Epithelial cell of esophagus (primary cell): ENCODE results near the gene DCTPP1.
"Not testable (repeated sequence)": the region's sequence is repeated elsewhere in the genome, so short reads cannot be mapped to it uniquely, and the experiment has no call there.

Experiments
- DNase-seq: peaks from one replicate; pipeline ENCODE4 v3.0.0; 2010; ENCODE audit warnings: low read depth
- H3K4me3 ChIP-seq: 2 replicates; pipeline ENCODE4 v1.5.1; 2011; ENCODE audit warnings: mild to moderate bottlenecking, low read length, control low read depth
- TF ChIP-seq, protein P1 (sequence below): IDR thresholded peaks from 2 replicates; pipeline ENCODE4 v1.5.1; 2011; ENCODE audit warnings: low read depth, mild to moderate bottlenecking, low read length, control low read depth, inconsistent platforms; ENCODE audit not compliant: insufficient read depth; ENCODE audit errors: missing control alignments

DCTPP1 gene

DNA sequence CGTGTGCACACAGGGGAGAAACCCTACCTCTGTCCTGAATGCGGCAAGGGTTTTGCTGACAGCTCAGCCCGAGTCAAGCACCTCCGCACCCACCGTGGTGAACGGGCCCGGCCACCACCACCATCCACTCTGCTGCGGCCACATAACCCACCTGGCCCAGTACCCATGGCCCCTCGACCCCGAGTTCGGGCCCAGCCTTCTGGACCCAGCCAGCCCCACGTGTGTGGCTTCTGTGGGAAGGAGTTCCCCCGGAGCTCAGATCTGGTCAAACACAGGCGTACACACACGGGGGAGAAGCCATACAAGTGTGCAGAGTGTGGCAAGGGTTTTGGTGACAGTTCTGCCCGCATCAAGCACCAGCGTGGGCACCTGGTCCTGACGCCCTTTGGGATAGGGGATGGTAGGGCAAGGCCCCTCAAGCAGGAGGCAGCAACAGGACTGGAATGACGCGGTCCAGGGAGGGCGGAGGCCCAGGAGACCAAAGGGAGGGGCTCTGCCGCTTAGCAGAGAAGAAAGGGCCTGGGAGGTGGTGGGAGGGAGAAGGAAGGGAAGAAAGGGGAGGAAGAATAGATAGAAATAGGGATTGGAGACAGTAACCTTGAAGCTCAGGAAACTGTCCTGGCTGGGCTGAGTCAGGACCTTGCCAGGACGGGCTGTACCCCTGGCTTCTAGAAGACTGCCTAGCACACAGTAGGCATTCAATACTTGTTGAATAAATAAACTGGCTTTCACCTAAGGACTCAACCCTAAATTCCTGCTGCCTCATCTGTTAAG lies 31.0 kb downstream of the DCTPP1 start:
- DNase-seq = no peak
- no peak overlapping the region for H3K4me3 ChIP-seq
- TF ChIP-seq, protein P1, sequence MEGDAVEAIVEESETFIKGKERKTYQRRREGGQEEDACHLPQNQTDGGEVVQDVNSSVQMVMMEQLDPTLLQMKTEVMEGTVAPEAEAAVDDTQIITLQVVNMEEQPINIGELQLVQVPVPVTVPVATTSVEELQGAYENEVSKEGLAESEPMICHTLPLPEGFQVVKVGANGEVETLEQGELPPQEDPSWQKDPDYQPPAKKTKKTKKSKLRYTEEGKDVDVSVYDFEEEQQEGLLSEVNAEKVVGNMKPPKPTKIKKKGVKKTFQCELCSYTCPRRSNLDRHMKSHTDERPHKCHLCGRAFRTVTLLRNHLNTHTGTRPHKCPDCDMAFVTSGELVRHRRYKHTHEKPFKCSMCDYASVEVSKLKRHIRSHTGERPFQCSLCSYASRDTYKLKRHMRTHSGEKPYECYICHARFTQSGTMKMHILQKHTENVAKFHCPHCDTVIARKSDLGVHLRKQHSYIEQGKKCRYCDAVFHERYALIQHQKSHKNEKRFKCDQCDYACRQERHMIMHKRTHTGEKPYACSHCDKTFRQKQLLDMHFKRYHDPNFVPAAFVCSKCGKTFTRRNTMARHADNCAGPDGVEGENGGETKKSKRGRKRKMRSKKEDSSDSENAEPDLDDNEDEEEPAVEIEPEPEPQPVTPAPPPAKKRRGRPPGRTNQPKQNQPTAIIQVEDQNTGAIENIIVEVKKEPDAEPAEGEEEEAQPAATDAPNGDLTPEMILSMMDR = no peak

DNA sequence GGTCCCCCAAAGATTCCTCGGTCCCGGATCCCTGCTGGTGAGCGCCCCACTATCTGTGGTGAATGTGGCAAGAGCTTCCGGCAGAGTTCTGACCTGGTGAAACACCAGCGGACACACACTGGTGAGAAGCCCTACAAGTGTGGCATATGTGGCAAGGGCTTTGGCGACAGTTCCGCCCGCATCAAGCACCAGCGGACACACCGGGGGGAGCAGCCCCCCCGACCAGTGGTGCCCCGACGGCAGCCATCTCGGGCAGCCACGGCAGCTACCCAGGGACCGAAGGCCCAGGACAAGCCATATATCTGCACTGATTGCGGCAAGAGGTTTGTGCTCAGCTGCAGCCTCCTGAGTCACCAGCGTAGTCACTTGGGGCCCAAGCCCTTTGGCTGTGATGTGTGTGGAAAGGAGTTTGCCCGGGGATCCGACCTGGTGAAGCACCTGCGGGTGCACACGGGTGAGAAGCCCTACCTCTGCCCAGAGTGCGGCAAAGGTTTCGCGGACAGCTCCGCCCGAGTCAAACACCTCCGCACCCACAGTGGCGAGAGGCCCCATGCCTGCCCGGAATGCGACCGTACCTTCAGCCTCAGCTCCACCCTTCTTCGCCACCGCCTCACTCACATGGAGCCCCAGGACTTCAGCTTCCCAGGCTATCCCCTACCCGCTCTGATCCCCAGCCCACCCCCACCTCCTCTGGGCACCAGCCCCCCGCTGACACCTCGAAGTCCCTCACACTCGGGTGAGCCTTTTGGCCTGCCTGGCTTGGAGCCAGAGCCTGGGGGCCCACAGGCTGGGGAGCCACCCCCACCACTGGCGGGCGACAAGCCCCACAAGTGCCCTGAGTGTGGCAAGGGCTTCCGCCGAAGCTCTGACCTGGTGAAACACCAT lies 31.8 kb downstream of the DCTPP1 start:
- no peak overlapping the region for H3K4me3 ChIP-seq
- TF ChIP-seq, protein P1 = no peak
- no peak for DNase-seq

DNA sequence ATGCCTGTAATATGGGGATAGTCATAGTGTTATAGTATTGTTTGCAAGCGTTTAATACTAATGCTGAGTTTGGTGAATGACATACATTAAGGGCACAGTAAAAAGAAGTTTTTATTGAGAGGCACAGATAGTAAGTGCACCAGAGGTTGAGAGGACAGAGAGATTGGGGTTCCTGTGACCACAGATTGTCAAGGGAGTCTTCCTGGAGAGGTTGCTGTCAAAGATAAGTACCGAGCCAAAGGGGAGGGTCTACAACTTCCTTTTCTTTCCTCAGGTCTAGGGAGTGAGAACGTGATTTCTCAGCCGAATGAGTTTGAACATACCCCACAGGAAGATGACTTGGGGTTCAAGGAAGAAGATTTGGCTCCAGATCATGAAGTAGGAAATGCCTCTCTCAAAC lies 32.8 kb downstream of the DCTPP1 start:
- no peak overlapping the region for H3K4me3 ChIP-seq
- TF ChIP-seq, protein P1 = no peak
- DNase-seq = no peak

DNA sequence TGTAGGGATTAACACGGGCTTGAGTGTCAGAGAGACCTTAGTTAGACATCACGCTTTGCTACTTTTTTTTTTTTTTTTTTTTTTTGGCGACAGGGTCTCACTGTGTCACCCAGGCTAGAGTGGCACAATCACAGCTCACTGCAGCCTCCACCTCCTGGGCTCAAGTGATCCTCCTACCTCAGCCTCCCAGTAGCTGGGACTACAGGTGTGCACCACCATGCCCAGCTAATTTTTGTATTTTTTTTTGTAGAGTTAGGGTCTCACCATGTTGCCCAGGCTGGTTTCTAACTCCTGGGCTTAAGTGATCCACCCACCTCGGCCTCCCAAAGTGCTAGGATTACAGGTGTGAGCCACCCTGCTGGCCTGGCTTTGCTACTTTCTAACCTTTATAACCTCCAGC lies 33.2 kb downstream of the DCTPP1 start:
- H3K4me3 ChIP-seq = peak overlapping the region; percentile 67
- not testable (repeated sequence) for DNase-seq

DNA sequence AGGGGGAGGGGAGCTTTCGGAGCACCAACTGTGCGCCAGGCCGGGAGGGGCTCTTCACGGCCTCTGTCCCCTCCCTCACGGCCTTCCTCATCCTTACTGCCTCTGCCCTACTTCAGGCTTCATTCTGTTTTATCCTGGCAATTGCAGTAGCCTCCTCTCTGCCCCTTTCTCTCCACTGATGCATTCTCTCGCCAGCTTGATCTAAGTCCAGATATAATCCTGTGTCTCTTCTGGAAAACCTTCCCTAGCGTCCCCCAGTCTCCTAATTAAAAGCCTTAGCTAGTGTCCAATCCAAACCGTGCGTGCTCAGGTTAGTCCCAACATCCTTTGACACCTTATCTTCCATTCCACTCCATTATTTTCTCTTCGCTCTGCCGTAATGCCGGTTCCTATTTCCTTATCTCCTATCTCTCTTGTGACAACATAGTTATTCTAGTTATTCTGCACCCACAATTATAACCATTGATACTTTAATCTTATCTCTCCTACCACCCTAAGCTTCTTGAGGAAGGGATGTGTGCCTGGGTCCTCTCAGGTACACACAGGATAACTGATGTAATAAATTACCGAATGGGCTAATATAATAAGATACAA lies 33.7 kb downstream of the DCTPP1 start:
- TF ChIP-seq, protein P1 = no peak
- peak overlapping the region; percentile 67 for H3K4me3 ChIP-seq
- no peak for DNase-seq

DNA sequence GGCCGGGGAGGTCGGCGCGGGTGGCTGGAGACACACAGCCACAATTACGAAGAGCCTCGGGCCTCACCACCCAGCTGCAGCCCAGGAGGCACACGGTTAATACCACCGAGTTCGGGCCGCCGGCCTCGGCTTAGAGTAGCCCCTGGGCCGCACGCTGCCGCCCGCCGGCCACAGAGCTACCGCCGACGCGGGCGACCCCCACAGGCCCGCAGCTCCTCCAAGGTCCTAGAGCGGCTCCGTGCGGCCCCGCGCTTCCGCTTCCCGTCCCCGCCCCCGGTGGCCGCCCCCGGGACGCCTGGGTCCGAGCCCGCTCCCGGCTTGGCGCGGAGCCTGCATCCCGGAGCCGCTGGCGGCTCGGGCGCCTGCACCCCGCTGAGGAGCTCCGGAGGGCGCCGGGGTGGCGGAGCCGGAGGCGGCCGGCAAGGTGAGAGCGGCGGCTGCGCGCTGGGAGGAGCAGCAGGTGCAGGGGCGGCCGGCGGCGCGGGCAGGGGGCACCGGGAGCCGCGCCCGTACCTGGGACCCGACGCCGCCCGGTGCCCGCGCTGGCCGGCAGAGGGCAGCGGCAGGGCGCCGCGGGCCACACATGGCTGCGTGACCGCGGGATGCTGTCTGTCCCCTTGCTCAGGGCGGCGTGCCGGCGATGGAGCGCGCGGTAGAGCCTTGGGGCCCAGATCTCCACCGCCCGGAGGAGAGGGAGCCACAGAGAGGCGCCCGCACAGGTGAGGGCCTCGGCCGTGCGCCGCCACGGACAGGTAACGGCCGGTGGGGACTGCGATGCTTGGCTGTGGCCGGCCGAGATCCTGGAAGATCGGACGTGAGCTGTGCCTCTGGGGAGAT lies 34.5 kb downstream of the DCTPP1 start, which contains the start of gene ZNF48:
Gene ZNF48 (plus strand): TSS at position 266 of the 837 bp plus-strand sequence. CDS start 375 bp downstream, at position 641.
- TF ChIP-seq, protein P1 = no peak
- peak; percentile 70 for DNase-seq
- H3K4me3 ChIP-seq = peak within 1 kb of the TSS; percentile 67
